ENCODE measurements around the gene EBLN1. TPM values are rescaled to one million over a fixed set of nuclear protein-coding genes. Genes with fewer than 3 reads are reported as not detected.

EBLN1 gene
- total and polyA plus RNA-seq, 2 of the 13 experiments (the other 11 are each of a cell fraction or from before 2014, with no cell fraction given) = not detected

DNA sequence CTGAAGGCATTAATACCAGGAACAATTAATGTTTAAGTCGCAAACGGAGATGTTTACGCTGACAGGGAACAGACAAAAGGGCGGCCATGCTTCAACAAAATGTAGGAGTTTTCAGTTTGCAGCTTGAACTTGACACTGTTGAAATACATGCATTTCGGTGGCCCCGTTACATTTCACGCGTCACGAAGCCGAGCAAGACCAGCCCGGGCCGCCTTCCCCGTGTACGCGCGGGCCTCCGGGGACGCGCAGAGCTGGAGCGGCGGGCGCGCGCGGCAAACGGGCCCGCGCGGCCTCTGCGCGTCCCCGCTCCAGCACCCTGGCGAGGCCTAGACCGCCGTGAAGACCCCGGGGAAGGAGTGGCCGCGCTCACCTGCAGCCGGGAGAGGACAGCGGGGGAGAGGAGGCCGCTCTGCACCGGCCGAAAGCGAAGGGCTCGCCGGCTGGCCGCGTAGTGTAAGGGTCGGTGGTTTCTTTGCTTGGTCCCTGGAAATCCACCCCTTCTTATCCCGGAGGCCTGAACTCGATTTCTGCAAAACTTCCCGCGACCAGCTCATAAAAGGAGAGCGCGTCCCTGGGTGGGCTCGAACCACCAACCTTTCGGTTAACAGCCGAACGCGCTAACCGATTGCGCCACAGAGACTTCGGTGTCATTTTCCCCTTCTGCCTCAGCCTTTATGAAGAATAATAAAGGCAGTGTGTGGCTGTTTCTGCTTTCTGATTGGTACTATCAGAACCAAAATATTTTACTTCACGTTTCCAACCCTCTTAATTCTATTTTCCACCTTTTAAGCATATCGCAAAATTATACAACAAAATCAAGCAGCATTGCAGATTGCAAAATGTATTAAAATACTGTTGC lies 11.4 kb upstream of the EBLN1 start (continued):
- TF ChIP-seq, protein P1, sequence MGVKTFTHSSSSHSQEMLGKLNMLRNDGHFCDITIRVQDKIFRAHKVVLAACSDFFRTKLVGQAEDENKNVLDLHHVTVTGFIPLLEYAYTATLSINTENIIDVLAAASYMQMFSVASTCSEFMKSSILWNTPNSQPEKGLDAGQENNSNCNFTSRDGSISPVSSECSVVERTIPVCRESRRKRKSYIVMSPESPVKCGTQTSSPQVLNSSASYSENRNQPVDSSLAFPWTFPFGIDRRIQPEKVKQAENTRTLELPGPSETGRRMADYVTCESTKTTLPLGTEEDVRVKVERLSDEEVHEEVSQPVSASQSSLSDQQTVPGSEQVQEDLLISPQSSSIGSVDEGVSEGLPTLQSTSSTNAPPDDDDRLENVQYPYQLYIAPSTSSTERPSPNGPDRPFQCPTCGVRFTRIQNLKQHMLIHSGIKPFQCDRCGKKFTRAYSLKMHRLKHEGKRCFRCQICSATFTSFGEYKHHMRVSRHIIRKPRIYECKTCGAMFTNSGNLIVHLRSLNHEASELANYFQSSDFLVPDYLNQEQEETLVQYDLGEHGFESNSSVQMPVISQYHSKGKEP (CRISPR knock-in tag; IDR thresholded peaks at IDR 0.05) = no peak
- TF ChIP-seq, protein P2, sequence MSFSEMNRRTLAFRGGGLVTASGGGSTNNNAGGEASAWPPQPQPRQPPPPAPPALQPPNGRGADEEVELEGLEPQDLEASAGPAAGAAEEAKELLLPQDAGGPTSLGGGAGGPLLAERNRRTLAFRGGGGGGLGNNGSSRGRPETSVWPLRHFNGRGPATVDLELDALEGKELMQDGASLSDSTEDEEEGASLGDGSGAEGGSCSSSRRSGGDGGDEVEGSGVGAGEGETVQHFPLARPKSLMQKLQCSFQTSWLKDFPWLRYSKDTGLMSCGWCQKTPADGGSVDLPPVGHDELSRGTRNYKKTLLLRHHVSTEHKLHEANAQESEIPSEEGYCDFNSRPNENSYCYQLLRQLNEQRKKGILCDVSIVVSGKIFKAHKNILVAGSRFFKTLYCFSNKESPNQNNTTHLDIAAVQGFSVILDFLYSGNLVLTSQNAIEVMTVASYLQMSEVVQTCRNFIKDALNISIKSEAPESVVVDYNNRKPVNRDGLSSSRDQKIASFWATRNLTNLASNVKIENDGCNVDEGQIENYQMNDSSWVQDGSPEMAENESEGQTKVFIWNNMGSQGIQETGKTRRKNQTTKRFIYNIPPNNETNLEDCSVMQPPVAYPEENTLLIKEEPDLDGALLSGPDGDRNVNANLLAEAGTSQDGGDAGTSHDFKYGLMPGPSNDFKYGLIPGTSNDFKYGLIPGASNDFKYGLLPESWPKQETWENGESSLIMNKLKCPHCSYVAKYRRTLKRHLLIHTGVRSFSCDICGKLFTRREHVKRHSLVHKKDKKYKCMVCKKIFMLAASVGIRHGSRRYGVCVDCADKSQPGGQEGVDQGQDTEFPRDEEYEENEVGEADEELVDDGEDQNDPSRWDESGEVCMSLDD (CRISPR knock-in tag; IDR thresholded peaks at IDR 0.05; ENCODE audit: borderline replicate concordance) = 0 out of 2 replicates have a peak, but pooled peaks have one; percentile 7
- no peak for TF ChIP-seq ZNF841 (CRISPR knock-in tag; IDR thresholded peaks at IDR 0.05; ENCODE audit: borderline replicate concordance)
- TF ChIP-seq, protein P3, sequence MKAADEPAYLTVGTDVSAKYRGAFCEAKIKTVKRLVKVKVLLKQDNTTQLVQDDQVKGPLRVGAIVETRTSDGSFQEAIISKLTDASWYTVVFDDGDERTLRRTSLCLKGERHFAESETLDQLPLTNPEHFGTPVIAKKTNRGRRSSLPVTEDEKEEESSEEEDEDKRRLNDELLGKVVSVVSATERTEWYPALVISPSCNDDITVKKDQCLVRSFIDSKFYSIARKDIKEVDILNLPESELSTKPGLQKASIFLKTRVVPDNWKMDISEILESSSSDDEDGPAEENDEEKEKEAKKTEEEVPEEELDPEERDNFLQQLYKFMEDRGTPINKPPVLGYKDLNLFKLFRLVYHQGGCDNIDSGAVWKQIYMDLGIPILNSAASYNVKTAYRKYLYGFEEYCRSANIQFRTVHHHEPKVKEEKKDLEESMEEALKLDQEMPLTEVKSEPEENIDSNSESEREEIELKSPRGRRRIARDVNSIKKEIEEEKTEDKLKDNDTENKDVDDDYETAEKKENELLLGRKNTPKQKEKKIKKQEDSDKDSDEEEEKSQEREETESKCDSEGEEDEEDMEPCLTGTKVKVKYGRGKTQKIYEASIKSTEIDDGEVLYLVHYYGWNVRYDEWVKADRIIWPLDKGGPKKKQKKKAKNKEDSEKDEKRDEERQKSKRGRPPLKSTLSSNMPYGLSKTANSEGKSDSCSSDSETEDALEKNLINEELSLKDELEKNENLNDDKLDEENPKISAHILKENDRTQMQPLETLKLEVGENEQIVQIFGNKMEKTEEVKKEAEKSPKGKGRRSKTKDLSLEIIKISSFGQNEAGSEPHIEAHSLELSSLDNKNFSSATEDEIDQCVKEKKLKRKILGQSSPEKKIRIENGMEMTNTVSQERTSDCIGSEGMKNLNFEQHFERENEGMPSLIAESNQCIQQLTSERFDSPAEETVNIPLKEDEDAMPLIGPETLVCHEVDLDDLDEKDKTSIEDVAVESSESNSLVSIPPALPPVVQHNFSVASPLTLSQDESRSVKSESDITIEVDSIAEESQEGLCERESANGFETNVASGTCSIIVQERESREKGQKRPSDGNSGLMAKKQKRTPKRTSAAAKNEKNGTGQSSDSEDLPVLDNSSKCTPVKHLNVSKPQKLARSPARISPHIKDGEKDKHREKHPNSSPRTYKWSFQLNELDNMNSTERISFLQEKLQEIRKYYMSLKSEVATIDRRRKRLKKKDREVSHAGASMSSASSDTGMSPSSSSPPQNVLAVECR (CRISPR knock-in tag; IDR thresholded peaks at IDR 0.05; ENCODE audit: borderline replicate concordance) = peak; percentile 66; the same call in 1 of the 2 replicates
- TF ChIP-seq SMC3 (IDR thresholded peaks at IDR 0.05; ENCODE audit: low read length) = no peak
- TF ChIP-seq IKZF4 (CRISPR knock-in tag; IDR thresholded peaks at IDR 0.05; ENCODE audit: borderline replicate concordance, low read depth, not compliant biosample characterization) = peak; percentile 70
- TF ChIP-seq NFRKB (IDR thresholded peaks at IDR 0.05) = no peak
- peak; percentile 51; the same call in 1 of the 2 replicates for TF ChIP-seq ZNF629 (CRISPR knock-in tag; conservative IDR thresholded peaks at IDR 0.05)
- peak; percentile 51 for TF ChIP-seq CBX1 (IDR thresholded peaks at IDR 0.05; ENCODE audit: low read depth)
- TF ChIP-seq ZFP36L2 (CRISPR knock-in tag; IDR thresholded peaks at IDR 0.05) = no peak
- TF ChIP-seq, protein P4, sequence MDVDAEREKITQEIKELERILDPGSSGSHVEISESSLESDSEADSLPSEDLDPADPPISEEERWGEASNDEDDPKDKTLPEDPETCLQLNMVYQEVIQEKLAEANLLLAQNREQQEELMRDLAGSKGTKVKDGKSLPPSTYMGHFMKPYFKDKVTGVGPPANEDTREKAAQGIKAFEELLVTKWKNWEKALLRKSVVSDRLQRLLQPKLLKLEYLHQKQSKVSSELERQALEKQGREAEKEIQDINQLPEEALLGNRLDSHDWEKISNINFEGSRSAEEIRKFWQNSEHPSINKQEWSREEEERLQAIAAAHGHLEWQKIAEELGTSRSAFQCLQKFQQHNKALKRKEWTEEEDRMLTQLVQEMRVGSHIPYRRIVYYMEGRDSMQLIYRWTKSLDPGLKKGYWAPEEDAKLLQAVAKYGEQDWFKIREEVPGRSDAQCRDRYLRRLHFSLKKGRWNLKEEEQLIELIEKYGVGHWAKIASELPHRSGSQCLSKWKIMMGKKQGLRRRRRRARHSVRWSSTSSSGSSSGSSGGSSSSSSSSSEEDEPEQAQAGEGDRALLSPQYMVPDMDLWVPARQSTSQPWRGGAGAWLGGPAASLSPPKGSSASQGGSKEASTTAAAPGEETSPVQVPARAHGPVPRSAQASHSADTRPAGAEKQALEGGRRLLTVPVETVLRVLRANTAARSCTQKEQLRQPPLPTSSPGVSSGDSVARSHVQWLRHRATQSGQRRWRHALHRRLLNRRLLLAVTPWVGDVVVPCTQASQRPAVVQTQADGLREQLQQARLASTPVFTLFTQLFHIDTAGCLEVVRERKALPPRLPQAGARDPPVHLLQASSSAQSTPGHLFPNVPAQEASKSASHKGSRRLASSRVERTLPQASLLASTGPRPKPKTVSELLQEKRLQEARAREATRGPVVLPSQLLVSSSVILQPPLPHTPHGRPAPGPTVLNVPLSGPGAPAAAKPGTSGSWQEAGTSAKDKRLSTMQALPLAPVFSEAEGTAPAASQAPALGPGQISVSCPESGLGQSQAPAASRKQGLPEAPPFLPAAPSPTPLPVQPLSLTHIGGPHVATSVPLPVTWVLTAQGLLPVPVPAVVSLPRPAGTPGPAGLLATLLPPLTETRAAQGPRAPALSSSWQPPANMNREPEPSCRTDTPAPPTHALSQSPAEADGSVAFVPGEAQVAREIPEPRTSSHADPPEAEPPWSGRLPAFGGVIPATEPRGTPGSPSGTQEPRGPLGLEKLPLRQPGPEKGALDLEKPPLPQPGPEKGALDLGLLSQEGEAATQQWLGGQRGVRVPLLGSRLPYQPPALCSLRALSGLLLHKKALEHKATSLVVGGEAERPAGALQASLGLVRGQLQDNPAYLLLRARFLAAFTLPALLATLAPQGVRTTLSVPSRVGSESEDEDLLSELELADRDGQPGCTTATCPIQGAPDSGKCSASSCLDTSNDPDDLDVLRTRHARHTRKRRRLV (CRISPR knock-in tag; IDR thresholded peaks at IDR 0.05) = no peak
- TF ChIP-seq ARNTL (CRISPR knock-in tag; IDR thresholded peaks at IDR 0.05) = no peak; the same call in 1 of the 2 replicates
- peak in 1 of 2 experiments; percentile 81; a peak in 2 of 4 replicates for TF ChIP-seq KLF16 (CRISPR knock-in tag; IDR thresholded peaks at IDR 0.05)
